Smooth muscle cell (in vitro differentiated cells): ENCODE measurements around the gene MAP3K13. TPM values are rescaled to one million over a fixed set of nuclear protein-coding genes. Genes with fewer than 3 reads are reported as not detected.

Experiments
- DNase-seq: peaks from one replicate; lab custom pipeline; 2025; ENCODE audit not compliant: unreplicated experiment; lab: John Stamatoyannopoulos, UW
- H2AFZ ChIP-seq: fragments of 200-600 bp; sonication (generic); 2 replicates; pipeline ENCODE4 v1.6.0; 2016; ENCODE audit warnings: antibody characterized with exemption, low read depth, mild to moderate bottlenecking
- H3F3A ChIP-seq: fragments of 200-600 bp; sonication (generic); 2 replicates; pipeline ENCODE4 v1.6.0; 2017; ENCODE audit warnings: antibody characterized with exemption, low read depth
- H3K27ac ChIP-seq: fragments of 200-600 bp; sonication (generic); 2 replicates; pipeline ENCODE4 v1.5.1; 2016; ENCODE audit warnings: low read depth, mild to moderate bottlenecking
- H3K27me3 ChIP-seq: fragments of 200-600 bp; sonication (generic); 2 replicates; pipeline ENCODE4 v1.6.1; 2016; ENCODE audit warnings: low read depth, mild to moderate bottlenecking
- H3K36me3 ChIP-seq: fragments of 200-600 bp; sonication (generic); 2 replicates; pipeline ENCODE4 v1.5.1; 2016; ENCODE audit warnings: low read depth
- H3K4me1 ChIP-seq: fragments of 200-600 bp; sonication (generic); 2 replicates; pipeline ENCODE4 v1.5.1; 2016; ENCODE audit warnings: low read depth
- H3K4me2 ChIP-seq: fragments of 200-600 bp; sonication (generic); 2 replicates; pipeline ENCODE4 v1.6.0; 2016; ENCODE audit warnings: mild to moderate bottlenecking
- H3K4me3 ChIP-seq: fragments of 200-600 bp; sonication (generic); 2 replicates; pipeline ENCODE4 v1.5.1; 2016; ENCODE audit warnings: mild to moderate bottlenecking
- H3K79me2 ChIP-seq: fragments of 200-600 bp; sonication (generic); 2 replicates; pipeline ENCODE4 v1.6.0; 2016; ENCODE audit warnings: low read depth, mild to moderate bottlenecking
- H3K9ac ChIP-seq: fragments of 200-600 bp; sonication (generic); 2 replicates; pipeline ENCODE4 v1.6.0; 2016; ENCODE audit warnings: low read depth
- H3K9me3 ChIP-seq: fragments of 200-600 bp; sonication (generic); replicated peaks from 2 replicates; pipeline ENCODE4 v1.5.1; 2016; ENCODE audit warnings: low read depth
- H4K20me1 ChIP-seq: fragments of 200-600 bp; sonication (generic); 2 replicates; pipeline ENCODE4 v1.6.0; 2016; ENCODE audit warnings: low read depth
- WGBS: methylation state at CpG from one replicate; pipeline ENCODE4 v1.1.7; 2016; ENCODE audit warnings: low lambda C conversion rate; 5-methylcytosine and 5-hydroxymethylcytosine counted together
- polyA plus RNA-seq: library from polyadenylated mRNA; unstranded; fragments of >200 nt; fragmentation: Nextera tagmentation; extraction: Ambion mirVana; gene quantifications from 2 replicates; pipeline ENCODE4 v1.2.1, GENCODE V29; 2016
- total RNA-seq: library from RNA; depleted of rRNA; stranded (reverse); fragments of >200 nt; gene quantifications from 2 replicates; pipeline ENCODE4 v1.2.3, GENCODE V29; 2014
- TF ChIP-seq, protein P1 (sequence below): fragments of 200-600 bp; sonication (generic); IDR thresholded peaks from 2 replicates; pipeline ENCODE4 v1.5.1; 2017; ENCODE audit warnings: borderline replicate concordance, mild to moderate bottlenecking, antibody characterized with exemption; ENCODE audit not compliant: insufficient read depth, poor library complexity, severe bottlenecking

The MAP3K13 gene
- total and polyA plus RNA-seq, 2 experiments from 2014 or later, result 28.5 to 49.9 TPM

DNA sequence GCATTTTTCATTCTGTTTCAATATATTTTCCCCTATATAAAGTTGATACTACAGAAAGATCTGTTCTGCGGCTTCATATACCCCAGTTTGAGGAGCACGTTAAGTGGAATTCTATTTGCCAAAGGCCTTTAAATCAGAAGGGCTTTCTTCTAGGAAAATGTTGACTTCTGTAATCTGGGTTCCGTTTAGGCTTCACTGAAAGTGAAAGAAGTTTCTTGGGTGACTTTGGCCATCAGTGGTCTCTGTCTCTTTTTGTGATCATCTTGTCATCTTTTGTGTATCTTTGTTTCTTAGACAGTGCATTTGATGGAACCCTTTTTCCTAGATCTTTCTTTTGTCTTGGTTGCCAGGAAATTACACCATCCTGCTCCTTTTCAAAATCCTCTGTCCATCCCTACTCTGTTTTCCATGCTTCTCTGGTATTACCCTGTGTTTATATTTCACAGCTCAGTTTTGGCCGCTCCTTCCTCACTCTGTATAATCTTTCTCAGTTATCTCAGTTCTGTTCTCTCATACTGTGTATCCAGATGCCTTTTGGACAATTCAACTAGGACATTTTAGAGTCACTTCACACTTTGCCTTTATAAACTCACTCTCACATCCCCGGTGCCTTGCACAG lies 40.7 kb upstream of the MAP3K13 start:
- no peaks in the 10 kb centered on the region for H3K9me3 ChIP-seq
- H3K27ac ChIP-seq, result no peak overlapping the region
- H3K4me1 ChIP-seq, result no peaks in the 10 kb centered on the region
- H3K4me2 ChIP-seq, result no peak overlapping the region
- no peaks in the 10 kb centered on the region for H3K36me3 ChIP-seq
- no peaks in the 10 kb centered on the region for H3F3A ChIP-seq
- no peaks in the 10 kb centered on the region for H4K20me1 ChIP-seq
- no peaks in the 10 kb centered on the region for H3K27me3 ChIP-seq
- no peak overlapping the region for H2AFZ ChIP-seq
- no peak overlapping the region for H3K9ac ChIP-seq
- no peak for DNase-seq
- TF ChIP-seq, protein P1, sequence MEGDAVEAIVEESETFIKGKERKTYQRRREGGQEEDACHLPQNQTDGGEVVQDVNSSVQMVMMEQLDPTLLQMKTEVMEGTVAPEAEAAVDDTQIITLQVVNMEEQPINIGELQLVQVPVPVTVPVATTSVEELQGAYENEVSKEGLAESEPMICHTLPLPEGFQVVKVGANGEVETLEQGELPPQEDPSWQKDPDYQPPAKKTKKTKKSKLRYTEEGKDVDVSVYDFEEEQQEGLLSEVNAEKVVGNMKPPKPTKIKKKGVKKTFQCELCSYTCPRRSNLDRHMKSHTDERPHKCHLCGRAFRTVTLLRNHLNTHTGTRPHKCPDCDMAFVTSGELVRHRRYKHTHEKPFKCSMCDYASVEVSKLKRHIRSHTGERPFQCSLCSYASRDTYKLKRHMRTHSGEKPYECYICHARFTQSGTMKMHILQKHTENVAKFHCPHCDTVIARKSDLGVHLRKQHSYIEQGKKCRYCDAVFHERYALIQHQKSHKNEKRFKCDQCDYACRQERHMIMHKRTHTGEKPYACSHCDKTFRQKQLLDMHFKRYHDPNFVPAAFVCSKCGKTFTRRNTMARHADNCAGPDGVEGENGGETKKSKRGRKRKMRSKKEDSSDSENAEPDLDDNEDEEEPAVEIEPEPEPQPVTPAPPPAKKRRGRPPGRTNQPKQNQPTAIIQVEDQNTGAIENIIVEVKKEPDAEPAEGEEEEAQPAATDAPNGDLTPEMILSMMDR, result no peak
- H3K79me2 ChIP-seq, result no peaks in the 10 kb centered on the region
- H3K4me3 ChIP-seq, result no peak overlapping the region
- WGBS, result 82% methylated on average over 5 of the region's 5 CpGs

DNA sequence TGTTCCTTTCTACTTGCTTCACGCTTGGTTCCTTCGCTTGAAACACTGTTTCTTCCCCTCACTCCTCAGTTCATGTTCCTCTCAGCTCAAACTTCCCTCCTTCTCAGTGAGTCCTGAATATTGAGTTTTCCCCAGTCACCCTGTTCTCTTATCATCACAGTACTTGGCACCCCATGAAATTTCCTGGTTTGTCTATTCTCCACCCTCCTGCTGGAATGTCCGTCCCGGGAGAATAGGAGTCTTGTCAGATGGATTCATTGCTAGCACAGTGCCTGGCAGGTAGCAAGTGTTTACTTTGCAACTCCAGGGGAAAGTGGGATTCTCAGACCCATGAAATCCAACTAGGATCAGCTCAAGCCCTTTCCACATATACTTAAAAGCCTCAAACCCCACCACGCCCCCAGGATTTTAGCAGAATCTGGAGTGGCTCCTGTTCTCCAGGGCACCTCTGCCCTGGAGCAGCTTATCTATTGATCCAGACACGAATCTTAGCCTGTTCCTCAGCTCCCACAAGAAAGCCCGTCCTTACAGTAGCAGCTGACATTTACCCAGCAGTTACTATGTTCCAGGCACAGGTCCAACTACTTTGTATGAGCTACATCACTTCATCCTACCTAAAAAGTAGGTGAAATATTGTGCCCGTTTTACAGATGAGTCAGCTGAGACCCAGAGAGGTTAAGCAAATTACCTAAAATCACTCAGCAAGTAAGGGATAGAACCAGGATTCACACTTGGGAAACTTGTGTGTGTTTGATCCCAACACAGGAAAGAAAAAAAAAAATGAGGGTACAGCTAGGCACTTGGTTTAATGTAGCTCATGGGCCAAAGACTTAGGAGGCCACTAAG lies 36.8 kb upstream of the MAP3K13 start:
- H3K9me3 ChIP-seq, result no peaks in the 10 kb centered on the region
- no peaks in the 10 kb centered on the region for H3K79me2 ChIP-seq
- H3K27ac ChIP-seq, result no peak overlapping the region
- no peak overlapping the region for H3K4me2 ChIP-seq
- H3K9ac ChIP-seq, result no peak overlapping the region
- H3F3A ChIP-seq, result no peaks in the 10 kb centered on the region
- DNase-seq, result no peak
- TF ChIP-seq, protein P1, result no peak
- 91% methylated on average over 8 of the region's 8 CpGs for WGBS
- no peak overlapping the region for H2AFZ ChIP-seq
- H3K36me3 ChIP-seq, result no peaks in the 10 kb centered on the region
- no peaks in the 10 kb centered on the region for H4K20me1 ChIP-seq
- no peaks in the 10 kb centered on the region for H3K4me1 ChIP-seq
- H3K27me3 ChIP-seq, result no peaks in the 10 kb centered on the region
- no peak overlapping the region for H3K4me3 ChIP-seq

DNA sequence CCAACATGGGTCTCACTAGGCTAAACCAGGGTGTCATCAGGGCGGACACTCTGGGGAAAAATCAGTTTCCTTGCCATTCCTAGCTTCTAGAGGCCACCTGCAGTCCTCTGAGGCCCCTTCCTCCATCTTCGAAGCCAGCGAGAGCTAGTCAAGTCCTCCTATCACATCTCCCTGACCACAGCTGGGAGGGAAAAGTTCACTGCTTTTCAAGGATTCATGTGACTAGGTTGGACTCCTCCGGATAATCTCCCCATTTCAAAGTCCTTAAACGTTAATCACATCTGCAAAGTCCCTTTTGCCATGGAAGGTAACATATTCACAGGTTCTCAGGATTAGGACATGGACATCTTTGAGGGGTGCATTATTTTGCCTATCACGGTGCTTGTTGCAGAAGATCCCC lies 35.9 kb upstream of the MAP3K13 start:
- H4K20me1 ChIP-seq, result no peaks in the 10 kb centered on the region
- WGBS, result 76% methylated on average over 6 of the region's 6 CpGs
- no peak for DNase-seq
- no peak overlapping the region for H3K4me3 ChIP-seq
- H3K27me3 ChIP-seq, result no peaks in the 10 kb centered on the region
- H3F3A ChIP-seq, result no peaks in the 10 kb centered on the region
- H3K9ac ChIP-seq, result no peak overlapping the region
- H2AFZ ChIP-seq, result no peak overlapping the region
- TF ChIP-seq, protein P1, result no peak
- H3K79me2 ChIP-seq, result no peaks in the 10 kb centered on the region
- H3K27ac ChIP-seq, result no peak overlapping the region
- no peaks in the 10 kb centered on the region for H3K4me1 ChIP-seq
- no peaks in the 10 kb centered on the region for H3K9me3 ChIP-seq
- no peak overlapping the region for H3K4me2 ChIP-seq
- H3K36me3 ChIP-seq, result no peaks in the 10 kb centered on the region
